GM18868 (cell line): ENCODE measurements around the gene OGA.
"Not testable (repeated sequence)": the region's sequence is repeated elsewhere in the genome, so short reads cannot be mapped to it uniquely, and the experiment has no call there.

ENCODE experiments used
- ATAC-seq: cut with Tn5 transposase; IDR thresholded peaks from one replicate; pipeline ENCODE4 v1.9.1; 2021; ENCODE audit warnings: mild to moderate bottlenecking, moderate library complexity; ENCODE audit not compliant: unreplicated experiment

OGA gene

GRCh38 chr10:101807158-101807557, 11.1 kb downstream of the OGA start:
- no peak for ATAC-seq

DNA sequence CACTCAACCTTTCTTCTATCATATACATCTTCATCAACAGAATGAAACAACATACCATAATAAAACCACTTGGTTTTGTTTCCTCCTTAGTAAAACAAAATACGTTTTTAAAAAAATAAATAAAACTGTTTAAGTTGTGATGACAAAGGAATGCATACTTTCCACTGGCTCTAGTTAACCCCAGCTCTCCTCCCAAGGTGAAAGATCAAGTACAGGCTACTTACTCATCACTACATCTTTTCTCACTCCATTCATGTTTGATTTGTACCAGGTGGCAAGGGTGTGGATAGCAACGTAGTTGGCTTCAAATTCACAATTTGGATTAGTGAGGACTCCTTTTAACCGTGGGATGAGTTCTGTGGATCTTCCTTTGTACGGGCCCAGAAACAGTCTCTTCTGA, 14.7 kb downstream of the OGA start:
- ATAC-seq: no peak

DNA sequence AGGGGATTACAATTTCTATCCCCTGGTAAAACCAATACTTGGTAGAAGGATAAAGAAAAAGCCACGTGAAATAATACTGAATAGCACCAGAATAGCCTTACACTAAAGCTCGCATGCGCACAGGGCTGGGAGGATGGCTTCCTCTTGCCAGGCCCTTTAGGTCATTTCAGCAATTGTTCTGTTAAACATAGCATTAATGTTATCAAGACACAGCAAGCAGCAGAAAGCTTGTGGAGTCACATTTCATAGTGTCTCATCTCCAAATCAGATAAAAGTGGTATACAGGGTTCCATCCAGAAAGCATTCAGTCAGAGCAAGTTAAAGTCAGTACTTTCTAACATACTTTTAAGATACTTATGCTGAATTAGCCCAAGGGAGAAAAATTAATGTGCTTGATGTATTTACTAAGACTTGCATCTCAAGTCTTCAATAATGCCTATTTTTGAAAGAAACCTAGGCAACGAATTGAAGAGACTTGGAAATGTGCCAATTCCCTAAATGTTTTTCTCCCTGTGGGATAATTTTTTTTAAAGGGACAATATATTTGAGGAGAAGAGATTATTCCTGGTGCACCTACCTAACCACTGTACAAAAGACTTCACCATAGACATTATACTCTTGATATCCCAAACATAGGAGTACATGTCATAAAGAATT, 20.7 kb downstream of the OGA start:
- no peak for ATAC-seq

GRCh38 chr10:101793526-101793925, 24.7 kb downstream of the OGA start:
- ATAC-seq: no peak

- no peak for ATAC-seq
These were observed 28.6 kb downstream of the OGA start for GRCh38 chr10:101789686-101790085.

GRCh38 chr10:101789231-101789630, 29.0 kb downstream of the OGA start:
- ATAC-seq: not testable (repeated sequence)

- no peak for ATAC-seq
These were observed 32.4 kb downstream of the OGA start for GRCh38 chr10:101785801-101786200.

GRCh38 chr10:101784558-101784957, 33.7 kb downstream of the OGA start:
- ATAC-seq: no peak

DNA sequence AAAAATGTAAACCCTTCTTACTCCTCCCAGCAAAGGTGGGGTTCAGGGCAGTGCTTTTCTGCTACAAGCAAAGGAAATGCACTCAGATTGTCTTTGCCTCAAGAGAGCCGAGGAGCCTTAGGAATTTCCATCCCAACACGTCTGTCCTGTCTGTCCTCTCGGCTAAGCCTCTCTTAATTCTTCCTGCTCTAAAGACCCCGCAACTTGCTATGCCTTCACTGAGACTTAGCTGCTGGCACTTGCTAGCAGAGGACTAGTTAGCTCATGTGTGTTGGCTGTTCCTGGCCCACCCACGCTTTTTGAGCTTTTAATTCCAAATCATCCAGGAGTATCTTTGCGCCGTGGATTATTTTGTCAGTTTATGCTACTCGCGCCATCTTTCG, 34.5 kb downstream of the OGA start:
- no peak for ATAC-seq

- ATAC-seq: peak; percentile 64
These were observed 35.2 kb downstream of the OGA start, which contains the start of gene NPM3 for GRCh38 chr10:101782811-101783735. NPM3 (minus strand) TSS chr10:101783446; CDS start chr10:101783390, 56 bp downstream.

DNA sequence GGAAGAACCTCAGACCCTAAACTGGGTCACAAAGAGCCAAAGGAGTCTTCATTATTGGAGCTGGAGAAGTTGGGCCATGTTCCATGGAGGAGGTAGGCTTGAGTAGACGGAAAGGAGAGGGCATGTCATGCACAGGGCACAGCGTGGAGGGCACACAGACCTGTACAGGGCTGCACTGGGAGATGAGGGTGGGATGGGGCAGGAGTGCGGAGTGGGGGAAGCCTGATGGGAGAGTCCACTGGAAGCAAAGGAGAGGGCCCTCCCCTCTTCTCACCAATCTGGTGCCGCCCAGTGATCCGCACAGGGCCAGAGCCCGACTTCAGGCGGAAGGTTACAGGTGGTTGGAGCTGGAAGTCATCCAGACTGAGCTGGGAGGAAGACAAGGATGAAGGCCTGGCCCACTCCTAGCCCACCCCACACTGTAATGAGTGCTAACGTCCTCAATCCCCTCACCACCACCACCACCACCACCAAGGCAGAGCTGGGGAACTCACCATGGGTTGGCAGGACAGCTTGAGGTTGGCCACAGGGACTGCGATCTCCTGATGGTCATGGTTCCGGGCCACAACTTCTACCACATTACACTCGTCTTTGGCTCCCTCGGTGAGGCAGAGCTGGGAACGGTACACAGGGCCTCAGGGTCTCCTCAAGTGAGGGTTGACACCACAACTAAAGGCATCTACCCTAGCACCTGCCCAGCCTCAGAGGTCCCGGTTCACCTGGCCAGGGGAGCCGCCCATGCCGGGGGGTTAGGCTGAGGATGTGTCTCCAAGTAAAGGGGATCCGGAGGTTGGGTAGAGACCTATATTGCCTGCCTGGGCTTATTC, 36.0 kb downstream of the OGA start:
- ATAC-seq: no peak

DNA sequence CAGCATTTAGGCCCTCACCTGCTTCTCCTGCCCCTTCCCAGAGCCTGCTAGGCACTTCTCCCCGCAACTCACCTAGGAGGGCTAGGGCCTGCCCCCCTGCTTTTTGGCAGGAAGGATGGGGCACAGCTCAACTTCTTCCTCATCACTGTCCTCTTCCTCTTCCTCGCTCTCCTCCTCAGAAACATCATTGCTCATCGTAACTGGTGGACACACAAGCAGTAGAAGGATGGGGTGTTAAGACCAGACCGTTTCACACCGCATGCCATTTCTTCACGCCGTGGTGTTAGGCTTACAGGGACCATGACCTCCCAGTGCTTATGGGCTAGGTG, 36.6 kb downstream of the OGA start:
- ATAC-seq: no peak

GRCh38 chr10:101780818-101781654, 37.2 kb downstream of the OGA start:
- peak; percentile 36 for ATAC-seq

DNA sequence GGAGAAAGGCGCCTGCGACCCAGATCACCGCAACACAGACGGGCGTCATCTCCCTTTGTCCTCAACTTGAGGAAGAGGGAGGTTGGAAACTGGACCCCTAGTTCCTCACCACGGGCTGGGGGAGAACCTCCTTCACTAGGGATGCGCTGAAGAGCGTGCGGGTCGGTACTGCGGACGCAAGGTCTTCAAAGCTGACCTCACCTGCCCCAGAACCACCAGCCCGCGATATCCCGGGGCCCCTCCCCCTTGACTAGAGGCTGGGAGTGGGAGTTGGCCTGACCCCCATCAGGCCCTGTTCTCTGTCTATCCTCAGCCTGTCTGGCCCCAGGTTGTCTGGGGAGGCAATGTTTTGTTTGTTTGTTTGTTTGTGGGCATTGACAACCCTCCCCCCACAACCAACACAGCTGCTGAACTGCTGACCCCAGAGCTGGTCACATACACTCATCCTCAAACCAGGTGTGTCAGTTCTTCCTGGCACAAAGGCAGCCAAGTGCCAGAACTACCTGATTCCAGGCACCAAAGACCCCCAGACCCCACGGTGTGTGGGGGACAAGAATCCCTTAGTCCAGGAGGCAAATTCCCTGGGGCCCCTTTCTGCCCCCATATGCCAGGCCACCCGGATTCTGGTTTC, 37.9 kb downstream of the OGA start:
- no peak for ATAC-seq

DNA sequence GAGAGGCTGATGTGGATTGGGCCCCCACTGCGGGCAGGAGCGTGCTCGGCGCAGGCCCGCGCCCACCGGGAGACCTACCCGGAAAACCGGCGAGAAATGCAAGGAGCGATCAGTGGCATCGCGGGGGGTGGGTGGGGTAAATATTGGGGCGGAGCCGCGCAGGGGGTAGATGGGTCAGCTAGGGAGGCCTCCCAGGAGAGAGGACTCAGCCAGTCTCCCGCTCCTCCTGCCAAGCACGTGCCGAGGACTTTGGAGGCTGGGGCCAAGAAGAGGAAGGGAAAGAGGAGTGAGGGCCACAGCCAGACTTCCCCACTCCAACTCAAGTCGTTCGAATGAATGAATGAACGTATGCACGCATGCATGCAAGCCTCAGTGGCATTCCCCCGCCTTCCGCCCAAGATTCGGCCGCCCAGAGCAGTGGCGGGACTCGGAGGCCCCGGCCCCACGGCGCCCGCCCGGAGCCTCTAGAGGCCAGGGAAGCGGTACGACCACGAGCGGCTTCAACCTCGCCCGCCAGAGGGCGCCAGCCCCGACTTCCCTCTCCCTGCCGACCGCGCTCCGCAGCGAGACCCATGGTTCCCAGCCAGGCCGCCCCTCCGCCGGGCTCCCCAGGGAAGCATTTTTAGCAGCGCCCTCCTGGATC, 38.6 kb downstream of the OGA start:
- peak; percentile 40 for ATAC-seq

DNA sequence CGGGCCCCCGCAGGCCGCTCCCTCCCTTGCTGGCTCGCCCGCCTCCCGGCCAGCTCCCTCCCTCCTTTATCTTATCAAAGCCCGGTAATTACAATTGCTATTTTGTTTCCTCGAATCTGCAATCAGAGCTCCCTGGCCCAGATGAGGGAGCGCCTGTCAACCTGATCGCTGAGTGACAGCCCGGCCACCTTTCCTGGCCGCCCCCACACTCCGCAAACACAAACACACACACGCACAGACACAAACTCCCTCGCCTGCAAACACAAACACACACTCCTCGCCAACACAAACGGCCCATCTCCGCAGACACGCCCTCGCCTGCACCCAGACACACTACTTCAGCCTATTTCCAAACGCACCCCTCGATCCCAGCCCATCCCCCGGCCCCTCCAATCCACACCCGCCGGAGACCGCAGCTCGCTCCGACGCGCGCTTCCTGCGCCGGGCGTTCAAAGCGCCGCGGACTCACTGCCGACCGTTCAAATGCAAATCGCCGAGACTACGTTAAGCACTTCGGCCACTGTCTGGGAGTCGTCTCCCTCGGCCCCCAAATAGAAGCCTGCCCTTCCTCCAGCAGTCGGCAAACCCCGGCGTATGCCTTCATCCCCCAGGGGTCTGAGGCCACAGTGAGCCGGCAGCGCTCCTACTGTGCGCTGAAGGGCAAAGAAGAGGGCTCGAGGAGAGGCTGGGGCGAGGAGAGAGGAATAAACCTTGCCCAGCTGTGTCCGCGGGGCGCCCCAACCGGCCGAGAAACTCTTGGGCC, 39.3 kb downstream of the OGA start:
- ATAC-seq: no peak

DNA sequence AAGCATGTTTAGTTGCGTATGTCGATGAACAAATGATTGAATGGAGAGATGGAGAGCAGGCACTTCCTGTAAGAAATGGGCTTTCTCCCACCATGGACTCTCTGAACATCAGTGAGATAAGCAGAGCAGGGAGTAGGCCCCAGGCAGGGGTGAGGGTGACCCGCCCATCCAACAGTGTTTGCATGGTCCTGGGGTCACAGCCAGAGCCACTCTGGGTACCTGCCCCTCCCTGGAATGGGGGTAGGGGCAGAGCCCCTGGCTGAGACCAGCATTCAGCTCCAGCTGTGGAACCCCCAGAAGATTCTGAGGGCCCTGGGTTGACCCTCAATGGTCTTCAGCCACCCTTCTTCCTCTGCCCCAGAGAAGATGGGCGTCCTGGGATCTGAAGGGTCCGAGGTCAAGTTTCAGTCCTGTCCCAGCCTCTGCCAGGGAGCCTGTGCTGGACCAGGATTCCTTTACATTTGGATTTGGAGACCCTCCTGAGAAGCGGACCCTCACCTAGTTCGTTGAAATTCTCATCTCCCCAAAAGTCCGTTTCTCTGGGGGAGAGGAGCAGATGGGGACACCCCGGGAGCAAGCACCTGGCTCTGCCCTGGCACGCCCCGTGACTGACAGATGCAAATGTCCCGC, 40.0 kb downstream of the OGA start:
- no peak for ATAC-seq

- no peak for ATAC-seq
These were observed 40.6 kb downstream of the OGA start for GRCh38 chr10:101777619-101778145.
